Measurements from ENCODE around the gene DLGAP1.
"Not testable (repeated sequence)": the region's sequence is repeated elsewhere in the genome, so short reads cannot be mapped to it uniquely, and the experiment has no call there.

DLGAP1 gene

GRCh38 chr18:4287340-4287739, 167.8 kb downstream of the DLGAP1 start:
- DNase-seq (ENCODE audit: low spot score), result not testable (repeated sequence)

- DNase-seq (ENCODE audit: low spot score), result no peak
Measured at GRCh38 chr18:4286256-4286655, 168.9 kb downstream of the DLGAP1 start.

GRCh38 chr18:4285525-4285924, 169.6 kb downstream of the DLGAP1 start:
- no peak for DNase-seq (ENCODE audit: low spot score)

GRCh38 chr18:4284528-4284927, 170.6 kb downstream of the DLGAP1 start:
- DNase-seq (ENCODE audit: low spot score), result no peak

- DNase-seq (ENCODE audit: low spot score), result no peak
Measured at GRCh38 chr18:4283746-4284291, 171.3 kb downstream of the DLGAP1 start.

GRCh38 chr18:4282954-4283353, 172.2 kb downstream of the DLGAP1 start:
- no peak for DNase-seq (ENCODE audit: low spot score)

GRCh38 chr18:4276953-4277585, 178.0 kb downstream of the DLGAP1 start:
- DNase-seq (ENCODE audit: low spot score), result no peak

- no peak for DNase-seq (ENCODE audit: low spot score)
Measured at GRCh38 chr18:4271952-4272351, 183.2 kb downstream of the DLGAP1 start.

GRCh38 chr18:4270988-4271387, 184.1 kb downstream of the DLGAP1 start:
- DNase-seq (ENCODE audit: low spot score), result no peak

- no peak for DNase-seq (ENCODE audit: low spot score)
Measured at GRCh38 chr18:4270016-4270415, 185.1 kb downstream of the DLGAP1 start.

GRCh38 chr18:4267641-4268040, 187.5 kb downstream of the DLGAP1 start:
- DNase-seq (ENCODE audit: low spot score), result no peak

GRCh38 chr18:4264347-4264791, 190.7 kb downstream of the DLGAP1 start:
- no peak for DNase-seq (ENCODE audit: low spot score)

- no peak for DNase-seq (ENCODE audit: low spot score)
Measured at GRCh38 chr18:4260107-4260506, 195.0 kb downstream of the DLGAP1 start.

- DNase-seq (ENCODE audit: low spot score), result no peak
Measured at GRCh38 chr18:4256766-4257417, 198.2 kb downstream of the DLGAP1 start.

GRCh38 chr18:4254840-4255239, 200.3 kb downstream of the DLGAP1 start:
- no peak for DNase-seq (ENCODE audit: low spot score)

- no peak for DNase-seq (ENCODE audit: low spot score)
Measured at GRCh38 chr18:4252829-4253228, 202.3 kb downstream of the DLGAP1 start.

GRCh38 chr18:4251873-4252272, 203.2 kb downstream of the DLGAP1 start:
- DNase-seq (ENCODE audit: low spot score), result no peak

- DNase-seq (ENCODE audit: low spot score), result no peak
Measured at GRCh38 chr18:4251206-4251605, 203.9 kb downstream of the DLGAP1 start.

GRCh38 chr18:4250141-4250540, 205.0 kb downstream of the DLGAP1 start:
- DNase-seq (ENCODE audit: low spot score), result no peak

- DNase-seq (ENCODE audit: low spot score), result no peak
Measured at GRCh38 chr18:4248686-4249085, 206.4 kb downstream of the DLGAP1 start.

GRCh38 chr18:4246374-4246773, 208.7 kb downstream of the DLGAP1 start:
- no peak for DNase-seq (ENCODE audit: low spot score)

GRCh38 chr18:4245456-4245855, 209.7 kb downstream of the DLGAP1 start:
- DNase-seq (ENCODE audit: low spot score), result no peak

- no peak for DNase-seq (ENCODE audit: low spot score)
Measured at GRCh38 chr18:4242431-4243161, 212.5 kb downstream of the DLGAP1 start.
